CD4-positive, alpha-beta T cell treated with Interleukin-21 for 1 hour (primary cell): ENCODE results near the gene NXPH3.

ENCODE experiments used
- DNase-seq: peaks from one replicate; pipeline ENCODE4 v3.0.0-alpha.2; 2020

The NXPH3 gene

DNA sequence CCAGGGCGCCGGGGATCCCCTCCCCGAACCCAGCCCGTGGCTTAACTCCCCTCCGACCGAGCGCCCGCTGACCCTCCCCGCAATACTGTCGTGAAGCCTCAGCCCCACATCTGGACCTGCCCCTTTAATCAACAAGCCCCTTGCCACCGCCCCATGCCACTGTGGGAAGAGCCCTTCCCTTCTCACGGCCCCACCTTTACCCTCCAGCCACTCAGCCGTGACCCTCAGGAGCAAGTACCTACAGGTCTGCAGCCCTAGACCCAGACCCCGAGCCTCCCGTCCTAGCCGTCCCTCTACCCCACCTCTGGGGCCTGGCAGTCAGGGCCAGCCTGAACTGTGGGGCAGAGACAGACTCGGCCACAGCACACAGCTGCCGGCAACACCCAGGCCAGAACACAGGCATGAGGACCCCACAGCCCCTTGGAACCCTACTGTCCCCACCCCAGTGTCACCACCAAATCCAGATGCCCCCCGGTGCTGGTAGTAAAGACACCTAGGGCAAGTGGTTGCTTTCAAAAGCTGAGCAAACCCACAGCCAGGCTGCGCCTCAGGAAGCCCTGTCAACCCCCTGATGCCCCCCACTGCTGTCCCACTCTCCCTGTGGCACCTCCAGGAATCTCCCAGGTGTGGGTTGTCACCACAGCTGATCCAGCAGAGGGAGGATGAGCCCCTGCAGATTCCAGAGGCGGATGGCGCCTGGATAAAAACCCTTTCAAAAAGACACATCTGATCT is 1.4 kb downstream of the NXPH3 start:
- DNase-seq, result no peak

DNA sequence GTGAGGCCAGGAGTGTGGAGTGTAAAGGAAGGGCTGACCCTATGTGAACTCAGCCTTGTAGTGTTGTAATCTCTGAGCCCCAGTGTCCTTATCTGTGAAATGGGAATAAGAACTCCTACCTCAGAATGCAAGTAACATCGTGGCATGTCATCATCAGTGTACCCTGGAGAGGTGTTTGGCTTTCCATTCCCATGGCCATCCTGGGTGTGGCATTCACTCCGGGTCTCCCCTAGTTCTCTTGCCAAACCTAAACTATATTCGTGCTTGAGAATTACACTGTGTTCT is 1.9 kb downstream of the NXPH3 start:
- no peak for DNase-seq

DNA sequence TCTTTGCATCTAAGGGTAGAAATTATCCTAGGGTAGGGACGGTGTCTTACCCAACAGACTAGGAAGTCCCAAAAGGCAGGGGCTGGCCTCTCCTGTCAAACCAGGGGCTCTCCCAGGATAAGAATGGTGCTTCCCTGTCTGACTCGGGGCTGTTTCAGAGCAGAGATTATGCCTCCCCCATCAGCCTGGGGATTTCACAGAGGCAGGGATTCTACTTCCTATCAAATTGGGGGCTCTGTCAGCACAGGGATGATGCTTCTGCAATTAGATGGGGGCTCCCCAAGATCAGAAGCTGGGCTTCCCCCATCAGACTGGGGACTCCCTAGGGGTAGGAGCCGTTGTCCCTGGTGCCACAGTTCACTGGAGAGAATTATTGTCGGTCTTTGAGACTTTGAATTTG is 2.3 kb downstream of the NXPH3 start:
- no peak for DNase-seq

DNA sequence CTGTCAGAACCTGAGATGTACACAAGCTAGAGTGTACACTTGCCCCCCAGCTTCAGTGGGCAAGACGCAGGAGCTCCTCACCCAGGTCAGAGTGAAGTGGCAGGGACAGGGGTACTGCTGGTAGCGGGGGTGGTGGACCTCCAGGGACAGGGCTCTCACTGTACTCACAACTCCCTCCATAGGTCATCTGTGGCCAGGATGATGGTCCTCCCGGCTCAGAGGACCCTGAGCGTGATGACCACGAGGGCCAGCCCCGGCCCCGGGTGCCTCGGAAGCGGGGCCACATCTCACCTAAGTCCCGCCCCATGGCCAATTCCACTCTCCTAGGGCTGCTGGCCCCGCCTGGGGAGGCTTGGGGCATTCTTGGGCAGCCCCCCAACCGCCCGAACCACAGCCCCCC is 2.7 kb downstream of the NXPH3 start:
- DNase-seq, result no peak

DNA sequence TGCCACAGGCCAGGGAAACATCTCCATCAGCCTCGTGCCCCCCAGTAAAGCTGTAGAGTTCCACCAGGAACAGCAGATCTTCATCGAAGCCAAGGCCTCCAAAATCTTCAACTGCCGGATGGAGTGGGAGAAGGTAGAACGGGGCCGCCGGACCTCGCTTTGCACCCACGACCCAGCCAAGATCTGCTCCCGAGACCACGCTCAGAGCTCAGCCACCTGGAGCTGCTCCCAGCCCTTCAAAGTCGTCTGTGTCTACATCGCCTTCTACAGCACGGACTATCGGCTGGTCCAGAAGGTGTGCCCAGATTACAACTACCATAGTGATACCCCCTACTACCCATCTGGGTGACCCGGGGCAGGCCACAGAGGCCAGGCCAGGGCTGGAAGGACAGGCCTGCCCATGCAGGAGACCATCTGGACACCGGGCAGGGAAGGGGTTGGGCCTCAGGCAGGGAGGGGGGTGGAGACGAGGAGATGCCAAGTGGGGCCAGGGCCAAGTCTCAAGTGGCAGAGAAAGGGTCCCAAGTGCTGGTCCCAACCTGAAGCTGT is 3.4 kb downstream of the NXPH3 start:
- DNase-seq, result no peak

DNA sequence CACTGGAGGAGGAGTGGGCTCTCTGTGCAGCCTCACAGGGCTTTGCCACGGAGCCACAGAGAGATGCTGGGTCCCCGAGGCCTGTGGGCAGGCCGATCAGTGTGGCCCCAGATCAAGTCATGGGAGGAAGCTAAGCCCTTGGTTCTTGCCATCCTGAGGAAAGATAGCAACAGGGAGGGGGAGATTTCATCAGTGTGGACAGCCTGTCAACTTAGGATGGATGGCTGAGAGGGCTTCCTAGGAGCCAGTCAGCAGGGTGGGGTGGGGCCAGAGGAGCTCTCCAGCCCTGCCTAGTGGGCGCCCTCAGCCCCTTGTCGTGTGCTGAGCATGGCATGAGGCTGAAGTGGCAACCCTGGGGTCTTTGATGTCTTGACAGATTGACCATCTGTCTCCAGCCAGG is 3.9 kb downstream of the NXPH3 start:
- no peak for DNase-seq

GRCh38 chr17:49580055-49580721 is 4.5 kb downstream of the NXPH3 start:
- no peak for DNase-seq

DNA sequence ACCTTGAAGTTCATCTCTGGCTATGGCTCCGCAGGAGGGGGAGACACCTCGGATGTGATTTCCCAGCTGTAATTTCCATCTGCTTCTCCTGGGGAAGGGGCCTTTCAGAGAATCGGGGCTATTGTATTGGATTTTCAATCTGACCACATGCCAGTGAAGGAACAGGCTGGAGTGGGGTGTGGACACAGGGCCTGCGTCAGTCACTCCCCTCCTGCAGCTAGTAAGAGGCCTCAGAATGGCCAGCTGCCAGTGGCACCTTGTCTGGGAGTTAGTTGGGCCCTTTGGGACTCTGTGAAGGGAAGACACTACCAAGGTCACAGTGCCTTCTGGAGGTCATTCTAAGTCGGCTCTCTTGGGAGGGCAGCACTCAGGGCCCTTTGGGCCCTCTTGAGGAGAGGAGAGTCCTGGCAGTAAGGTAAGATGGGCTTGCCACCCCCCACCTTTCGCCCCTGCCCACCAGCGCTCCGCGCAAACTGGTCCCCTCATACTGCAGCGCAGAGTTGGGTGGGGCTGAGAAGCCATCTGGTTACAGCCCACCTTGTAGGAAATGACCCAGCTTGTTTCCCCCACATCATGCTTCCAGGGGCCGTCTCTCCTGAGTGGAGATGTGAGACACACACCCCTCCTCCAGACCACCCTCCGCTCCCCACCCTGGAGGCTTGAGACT is 5.4 kb downstream of the NXPH3 start:
- no peak for DNase-seq

DNA sequence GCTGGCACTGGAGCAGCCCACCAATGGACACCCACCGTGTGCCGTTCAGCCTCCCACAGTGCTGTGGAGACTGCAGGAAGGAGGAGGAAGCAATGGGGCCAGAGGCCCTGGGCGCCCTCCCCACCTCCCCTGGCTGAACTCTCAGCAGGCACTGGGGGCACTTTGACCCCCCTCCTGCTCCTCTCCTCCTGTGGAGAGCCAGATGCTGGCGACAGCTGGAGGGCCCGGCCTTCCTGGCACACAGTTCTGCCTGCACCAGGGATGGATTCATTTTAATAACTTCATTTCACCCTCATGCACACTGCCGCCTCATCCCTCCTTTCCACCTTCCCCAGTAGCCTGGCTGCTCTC is 6.0 kb downstream of the NXPH3 start:
- no peak for DNase-seq

DNA sequence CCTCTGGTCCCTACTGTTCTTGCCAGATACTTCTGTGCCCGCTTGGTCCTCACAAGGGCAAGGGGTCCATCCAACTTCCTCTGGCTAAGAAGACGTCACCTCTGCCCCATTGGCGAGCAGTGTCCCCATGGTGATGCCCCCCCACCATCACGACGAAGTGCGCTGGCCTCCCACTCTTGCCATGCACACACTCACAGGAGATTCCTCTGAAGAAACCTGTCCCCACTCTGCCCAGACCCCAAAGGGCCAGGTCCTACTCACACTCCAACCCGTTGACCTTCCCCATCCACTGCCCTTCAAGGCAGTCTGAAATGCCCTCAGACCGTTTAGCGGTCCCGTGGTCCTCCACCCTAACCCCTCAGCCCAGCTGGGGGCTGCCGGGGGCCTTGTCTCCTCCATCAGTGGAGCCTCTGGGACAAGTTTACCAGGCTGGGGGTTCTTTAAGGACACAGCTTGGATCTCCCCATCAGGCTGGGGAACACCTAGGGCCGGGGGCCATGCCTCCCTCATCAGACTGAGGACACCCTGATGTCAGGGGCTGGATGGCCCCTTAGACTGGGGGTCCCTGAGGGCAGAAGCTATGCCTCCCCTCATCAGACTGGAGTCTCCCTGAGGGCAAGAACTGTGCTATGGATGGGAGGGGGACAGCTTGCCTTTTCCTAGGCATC is 6.5 kb downstream of the NXPH3 start:
- no peak for DNase-seq

GRCh38 chr17:49582789-49583188 is 7.1 kb downstream of the NXPH3 start:
- no peak for DNase-seq

GRCh38 chr17:49583226-49583625 is 7.6 kb downstream of the NXPH3 start:
- DNase-seq, result no peak

GRCh38 chr17:49583889-49584288 is 8.2 kb downstream of the NXPH3 start:
- DNase-seq, result no peak

- DNase-seq, result no peak
Observed at GRCh38 chr17:49585422-49586027, 9.9 kb downstream of the NXPH3 start.

- DNase-seq, result no peak
Observed at GRCh38 chr17:49587366-49588073, 11.8 kb downstream of the NXPH3 start.

- no peak for DNase-seq
Observed at GRCh38 chr17:49588312-49588711, 12.6 kb downstream of the NXPH3 start.

- no peak for DNase-seq
Observed at GRCh38 chr17:49588726-49589576, 13.3 kb downstream of the NXPH3 start.

- DNase-seq, result no peak
Observed at GRCh38 chr17:49589577-49589927, 13.9 kb downstream of the NXPH3 start.

- no peak for DNase-seq
Observed at GRCh38 chr17:49590874-49591273, 15.2 kb downstream of the NXPH3 start.

- DNase-seq, result no peak
Observed at GRCh38 chr17:49592263-49592662, 16.6 kb downstream of the NXPH3 start.

GRCh38 chr17:49595328-49595727 is 19.7 kb downstream of the NXPH3 start:
- DNase-seq, result no peak

DNA sequence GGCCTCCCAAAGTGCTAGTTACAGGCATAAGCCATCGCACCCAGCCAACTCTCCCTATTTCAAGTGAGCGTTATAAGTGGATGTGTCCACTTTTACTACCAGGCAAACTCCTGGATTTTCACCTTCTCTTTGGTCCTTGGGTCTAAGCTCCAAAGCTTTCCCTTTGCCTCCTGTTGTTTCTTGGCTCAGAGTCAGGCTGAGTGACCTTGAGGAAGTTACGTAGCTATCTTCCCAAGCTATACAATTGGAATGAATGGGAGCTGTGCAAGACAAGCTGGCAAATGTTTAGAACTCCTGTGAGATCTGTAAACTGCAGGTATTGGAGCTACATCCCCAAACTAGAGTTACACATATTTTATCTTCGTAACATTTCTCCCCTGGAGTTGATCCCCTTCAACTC is 20.3 kb downstream of the NXPH3 start:
- no peak for DNase-seq
